GM19043 (cell line): ENCODE measurements around the gene TBX10.
"Not testable (repeated sequence)": the region's sequence is repeated elsewhere in the genome, so short reads cannot be mapped to it uniquely, and the experiment has no call there.

Experiments used
- ATAC-seq: cut with Tn5 transposase; IDR thresholded peaks from one replicate; pipeline ENCODE4 v1.9.1; 2021; ENCODE audit warnings: low read depth; ENCODE audit not compliant: unreplicated experiment

Gene TBX10

GRCh38 chr11:67639438-67639859 lies at the start of gene TBX10:
TSS of gene TBX10 (minus strand) at chr11:67639763. CDS start at chr11:67639472, 291 bp downstream.
- ATAC-seq = no peak

GRCh38 chr11:67689178-67689577 lies 49.6 kb upstream of the TBX10 start:
- ATAC-seq = no peak

GRCh38 chr11:67687986-67688385 lies 48.4 kb upstream of the TBX10 start:
- no peak for ATAC-seq

- ATAC-seq = not testable (repeated sequence)
Observed at GRCh38 chr11:67685641-67686332, 46.2 kb upstream of the TBX10 start.

GRCh38 chr11:67682126-67683034 lies 42.8 kb upstream of the TBX10 start:
- not testable (repeated sequence) for ATAC-seq

- ATAC-seq = no peak
Observed at GRCh38 chr11:67680696-67681470, 41.3 kb upstream of the TBX10 start.

- no peak for ATAC-seq
Observed at GRCh38 chr11:67675058-67675747, 35.6 kb upstream of the TBX10 start.

- no peak for ATAC-seq
Observed at GRCh38 chr11:67674442-67674871, 34.9 kb upstream of the TBX10 start, which contains the start of gene ALDH3B2. TSS of gene ALDH3B2 (minus strand) at chr11:67674623. CDS start at chr11:67666935, 7,688 bp downstream.

GRCh38 chr11:67673902-67674301 lies 34.3 kb upstream of the TBX10 start:
- no peak for ATAC-seq

- no peak for ATAC-seq
Observed at GRCh38 chr11:67673358-67673757, 33.8 kb upstream of the TBX10 start.

GRCh38 chr11:67671211-67671520 lies 31.6 kb upstream of the TBX10 start:
- ATAC-seq = no peak

GRCh38 chr11:67670316-67671210 lies 31.0 kb upstream of the TBX10 start:
- no peak for ATAC-seq

GRCh38 chr11:67668192-67668551 lies 28.6 kb upstream of the TBX10 start:
- no peak for ATAC-seq

GRCh38 chr11:67667490-67668191 lies 28.1 kb upstream of the TBX10 start:
- no peak for ATAC-seq

GRCh38 chr11:67666676-67667489 lies 27.3 kb upstream of the TBX10 start:
- ATAC-seq = no peak

GRCh38 chr11:67666303-67666645 lies 26.7 kb upstream of the TBX10 start:
- no peak for ATAC-seq

- no peak for ATAC-seq
Observed at GRCh38 chr11:67665541-67666302, 26.2 kb upstream of the TBX10 start.
